Spleen (tissue), 11 donors: ENCODE results near the gene PUSL1. TPM values are rescaled to one million over a fixed set of nuclear protein-coding genes. Genes with fewer than 3 reads are reported as not detected.

Experiments
- DNase-seq: peaks from one replicate; pipeline ENCODE4 v3.0.0-alpha.2; 2020
- H3K27ac ChIP-seq, 8 donors: fragments of 200-600 bp; sonication (generic) in 7 of 8; 1 replicate in 4 of 8; 2 replicates in 4 of 8; pipeline versions ENCODE4 v1.5.0 to v1.8.0; 2016 to 2021; ENCODE audit warnings: inconsistent platforms in 4 of 8, mild to moderate bottlenecking in 4 of 8, moderate library complexity in 1 of 8
- H3K27me3 ChIP-seq, 7 donors: fragments of 200-600 bp; sonication (generic) in 6 of 7; replicated peaks in 1 of 7; 1 replicate in 4 of 7; 2 replicates in 3 of 7; pipeline versions ENCODE4 v1.5.0 to v1.8.0; 2016 to 2021; ENCODE audit warnings: inconsistent platforms in 3 of 7, mild to moderate bottlenecking in 1 of 7
- H3K36me3 ChIP-seq, 6 donors: fragments of 200-600 bp; sonication (generic) in 5 of 6; 1 replicate in 4 of 6; 2 replicates in 2 of 6; pipeline versions ENCODE4 v1.5.0 to v1.8.0; 2016 to 2021; ENCODE audit warnings: inconsistent platforms in 2 of 6
- H3K4me1 ChIP-seq, 6 donors: fragments of 200-600 bp; sonication (generic) in 5 of 6; 1 replicate in 3 of 6; 2 replicates in 3 of 6; pipeline versions ENCODE4 v1.5.0 to v1.8.0; 2016 to 2021; ENCODE audit warnings: inconsistent platforms in 3 of 6
- H3K4me3 ChIP-seq, 8 donors: fragments of 200-600 bp; sonication (generic) in 7 of 8; 1 replicate in 4 of 8; 2 replicates in 4 of 8; pipeline versions ENCODE4 v1.5.0 to v1.8.0; 2016 to 2021; ENCODE audit warnings: inconsistent platforms in 4 of 8, mild to moderate bottlenecking in 4 of 8, moderate library complexity in 2 of 8
- H3K9me3 ChIP-seq, 8 donors: fragments of 200-600 bp; sonication (generic) in 7 of 8; 1 replicate in 4 of 8; 2 replicates in 4 of 8; pipeline versions ENCODE4 v1.5.0 to v1.8.0; 2016 to 2021; ENCODE audit warnings: inconsistent platforms in 4 of 8
- POLR2A ChIP-seq, 3 donors: fragments of 450-650 bp; IDR thresholded peaks; one replicate each; pipeline ENCODE4 v1.5.1; 2017; ENCODE audit warnings: antibody characterized with exemption in 3 of 3, mild to moderate bottlenecking in 1 of 3
- POLR2AphosphoS5 ChIP-seq, 3 donors: sonication (generic); formaldehyde crosslinking; IDR thresholded peaks; one replicate each; pipeline ENCODE4 v1.5.1; 2017; ENCODE audit warnings: antibody characterized with exemption in 3 of 3
- WGBS, 5 donors: extraction: QIAGEN DNeasy Blood & Tissue Kit in 3 of 5; methylation state at CpG; one replicate each; pipeline versions ENCODE4 v1.1.5 to v1.1.7; 2013 to 2018; 5-methylcytosine and 5-hydroxymethylcytosine counted together
- intact Hi-C: fragments of 100-400 bp; cut with DNase I; formaldehyde crosslinking; loops from one replicate; pipeline ENCODE4 v1.15.0; 2023; ENCODE audit warnings: low total_unique reads
- polyA plus RNA-seq, 3 donors: library from polyadenylated mRNA; stranded (reverse); fragments of 200-250 nt; gene quantifications; one replicate each; pipeline ENCODE4 v1.2.1, GENCODE V29; 2013
- total RNA-seq, 7 donors: library from RNA; depleted of rRNA in 3 of 7; stranded (reverse); fragments of >200 nt in 3 of 7; fragmentation: NEBNext Ultra II Directional in 4 of 7; extraction: Animal tissue kit (Norgen Biotek cat#: 25700) in 4 of 7; gene quantifications; one replicate each; pipeline versions ENCODE4 v1.1.0 to v1.2.1, GENCODE V29; 2016 to 2021
- TF ChIP-seq, protein P1 (sequence below), 11 experiments: fragments of 200-600 bp in 7 of 11; fragments of 450-650 bp in 4 of 11; sonication (generic) in 4 of 11; IDR thresholded peaks in 8 of 11; conservative IDR thresholded peaks in 3 of 11; 1 replicate in 7 of 11; 2 replicates in 4 of 11; pipeline versions ENCODE4 v1.4.0 to v1.8.0; 2016 to 2021; ENCODE audit warnings: antibody characterized with exemption in 11 of 11, inconsistent platforms in 4 of 11, mild to moderate bottlenecking in 1 of 11
- donor health status: healthy with polysubstance abuse.
- donor health status: DM: no; HTN: no; CAD: no; lungs with moderate emphysema.
- donor health status: DM: no; HTN: no; CAD: no.
- donor health status: Bipolar disorder and iron deficiency.
- donor health status: healthy.
- donor health status: DM: no; HTN: no; CAD: no.
- donor health status: DM: yes; HTN: yes; CAD: no.

PUSL1 gene
- total and polyA plus RNA-seq, 10 donors: 9.8 to 22.9 (median 12.8) TPM

DNA sequence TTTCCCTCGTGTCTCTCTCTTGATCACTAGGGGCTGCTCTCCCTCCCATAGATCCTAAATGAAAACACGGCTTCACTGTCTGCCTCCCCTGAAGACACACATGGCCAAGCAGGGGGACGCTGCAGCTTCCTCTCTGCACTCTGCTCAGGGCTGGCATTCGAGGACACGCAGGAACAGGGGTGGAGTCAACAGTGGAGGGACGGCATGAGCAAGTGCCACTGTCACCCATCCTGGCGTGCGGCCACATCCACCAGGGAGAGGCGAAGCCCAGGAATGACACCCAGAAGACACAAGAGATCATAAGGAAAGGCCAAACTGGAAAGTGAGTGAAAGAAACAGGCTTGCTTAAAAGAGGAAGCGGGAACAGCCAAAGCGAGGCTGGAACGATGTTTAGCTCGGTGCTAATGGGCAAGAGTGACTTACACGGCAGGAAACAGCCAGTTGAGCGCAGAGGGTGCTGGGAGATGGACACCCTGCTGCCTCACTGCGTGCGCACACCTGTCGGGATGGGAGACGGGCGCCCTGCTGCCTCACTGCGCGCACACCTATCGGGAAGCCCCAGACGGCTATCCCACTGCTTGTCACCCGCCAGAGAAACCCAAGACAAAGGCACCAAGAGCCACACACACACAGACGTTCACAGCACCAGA lies 48.3 kb upstream of the PUSL1 start:
- Histone ChIP-seq H3K4me3 (no peak overlapping the region), H3K4me1 (peaks cover 0 to 65% (median 35%) of the 10 kb centered on the region in 6 donors), H3K27me3 (no peaks in the 10 kb centered on the region), H3K27ac (peak overlapping the region in 6 of 8 donors; percentile 17 to 73 (median 54)), H3K9me3 (no peaks in the 10 kb centered on the region), H3K36me3 (peaks cover 0 to 100% (median 74%) of the 10 kb centered on the region in 6 donors)
- intact Hi-C loops: no loop called here
- no peak for TF ChIP-seq POLR2A (IDR thresholded peaks at IDR 0.05)
- peak in 2 of 3 donors; percentile 36 to 51 for TF ChIP-seq POLR2AphosphoS5 (IDR thresholded peaks at IDR 0.05)
- DNase-seq: peak; percentile 75
- WGBS, 5 donors: 58 to 77% (median 63%) methylated on average over 20 to 26 of the region's 26 CpGs

DNA sequence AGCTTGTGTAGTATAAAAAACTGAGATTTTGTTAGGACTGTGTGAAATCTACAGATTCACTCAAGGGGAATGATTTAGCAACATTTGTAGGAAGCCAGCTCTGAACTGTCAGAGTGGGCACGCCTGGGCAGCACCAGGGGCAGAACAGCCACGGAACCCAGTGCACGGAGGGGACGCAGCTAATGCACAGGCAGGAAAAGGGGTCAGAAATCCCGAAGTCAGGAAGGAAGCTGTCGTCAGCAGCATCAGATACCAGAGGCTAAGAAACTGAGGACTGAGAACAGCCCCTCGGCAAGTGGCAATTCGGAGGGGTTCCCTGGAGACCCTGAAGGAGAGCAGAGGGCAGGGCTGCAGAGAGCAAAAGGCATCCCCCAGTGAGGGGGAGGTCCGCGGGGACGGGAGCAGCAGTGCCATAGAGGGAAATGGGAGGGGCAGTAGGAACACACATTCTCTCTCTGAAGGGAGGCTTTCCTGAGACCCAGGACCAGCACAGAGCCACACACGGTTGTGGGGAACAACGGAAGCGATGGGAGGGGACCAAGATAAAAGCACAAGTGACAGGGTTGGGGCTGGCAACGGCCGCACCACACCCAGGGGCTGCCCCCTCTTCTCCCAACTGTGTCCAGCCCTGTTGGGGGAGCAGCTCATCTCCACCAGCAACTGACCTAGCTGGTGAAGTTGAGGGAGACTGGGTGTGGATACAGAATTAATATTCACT lies 47.4 kb upstream of the PUSL1 start:
- TF ChIP-seq, protein P1, sequence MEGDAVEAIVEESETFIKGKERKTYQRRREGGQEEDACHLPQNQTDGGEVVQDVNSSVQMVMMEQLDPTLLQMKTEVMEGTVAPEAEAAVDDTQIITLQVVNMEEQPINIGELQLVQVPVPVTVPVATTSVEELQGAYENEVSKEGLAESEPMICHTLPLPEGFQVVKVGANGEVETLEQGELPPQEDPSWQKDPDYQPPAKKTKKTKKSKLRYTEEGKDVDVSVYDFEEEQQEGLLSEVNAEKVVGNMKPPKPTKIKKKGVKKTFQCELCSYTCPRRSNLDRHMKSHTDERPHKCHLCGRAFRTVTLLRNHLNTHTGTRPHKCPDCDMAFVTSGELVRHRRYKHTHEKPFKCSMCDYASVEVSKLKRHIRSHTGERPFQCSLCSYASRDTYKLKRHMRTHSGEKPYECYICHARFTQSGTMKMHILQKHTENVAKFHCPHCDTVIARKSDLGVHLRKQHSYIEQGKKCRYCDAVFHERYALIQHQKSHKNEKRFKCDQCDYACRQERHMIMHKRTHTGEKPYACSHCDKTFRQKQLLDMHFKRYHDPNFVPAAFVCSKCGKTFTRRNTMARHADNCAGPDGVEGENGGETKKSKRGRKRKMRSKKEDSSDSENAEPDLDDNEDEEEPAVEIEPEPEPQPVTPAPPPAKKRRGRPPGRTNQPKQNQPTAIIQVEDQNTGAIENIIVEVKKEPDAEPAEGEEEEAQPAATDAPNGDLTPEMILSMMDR (IDR thresholded peaks at IDR 0.05 in 8 of 11, conservative IDR thresholded peaks at IDR 0.05 in 3 of 11): no peak
- TF ChIP-seq POLR2AphosphoS5 (IDR thresholded peaks at IDR 0.05) (peak in 2 of 3 donors; percentile 35 to 39), POLR2A (IDR thresholded peaks at IDR 0.05) (no peak)
- WGBS, 5 donors: 48 to 69% (median 51%) methylated on average over 16 of the region's 16 CpGs
- Histone ChIP-seq H3K4me1 (peaks cover 0 to 68% (median 36%) of the 10 kb centered on the region in 6 donors), H3K4me3 (no peak overlapping the region), H3K27me3 (no peaks in the 10 kb centered on the region), H3K36me3 (peaks cover 0 to 100% (median 71%) of the 10 kb centered on the region in 6 donors), H3K27ac (peak overlapping the region in 7 of 8 donors; percentile 4 to 73 (median 52)), H3K9me3 (no peaks in the 10 kb centered on the region)
- intact Hi-C loops: no loop called here
- DNase-seq: no peak

DNA sequence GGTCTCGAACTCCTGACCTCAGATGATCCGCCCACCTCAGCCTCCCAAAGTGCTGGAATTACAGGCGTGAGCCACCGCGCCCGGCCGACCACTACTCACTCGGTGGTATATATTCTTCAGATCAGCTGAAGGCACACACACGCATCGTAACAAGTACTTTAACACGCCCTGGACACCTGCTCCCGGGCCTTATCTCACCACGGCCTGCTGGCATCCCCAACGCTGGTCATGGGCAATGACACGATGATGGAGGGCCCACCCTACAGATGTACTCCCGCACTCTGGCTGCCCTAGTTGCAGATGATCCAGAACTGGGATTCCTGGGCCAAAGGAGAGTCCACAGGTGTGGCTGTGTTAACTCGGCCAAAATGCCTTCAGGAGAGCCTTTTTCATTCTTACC lies 46.3 kb upstream of the PUSL1 start:
- TF ChIP-seq POLR2A (IDR thresholded peaks at IDR 0.05) (no peak), POLR2AphosphoS5 (IDR thresholded peaks at IDR 0.05) (no peak)
- TF ChIP-seq, protein P1 (IDR thresholded peaks at IDR 0.05 in 8 of 11, conservative IDR thresholded peaks at IDR 0.05 in 3 of 11): no peak
- no peak for DNase-seq
- intact Hi-C loops: no loop called here
- WGBS, 5 donors: 95 to 97% (median 96%) methylated on average over 17 of the region's 17 CpGs
- Histone ChIP-seq H3K4me1 (peaks cover 0 to 68% (median 36%) of the 10 kb centered on the region in 6 donors), H3K27ac (no peak overlapping the region), H3K4me3 (no peak overlapping the region), H3K36me3 (peaks cover 0 to 100% (median 70%) of the 10 kb centered on the region in 6 donors), H3K27me3 (no peaks in the 10 kb centered on the region), H3K9me3 (no peaks in the 10 kb centered on the region)

DNA sequence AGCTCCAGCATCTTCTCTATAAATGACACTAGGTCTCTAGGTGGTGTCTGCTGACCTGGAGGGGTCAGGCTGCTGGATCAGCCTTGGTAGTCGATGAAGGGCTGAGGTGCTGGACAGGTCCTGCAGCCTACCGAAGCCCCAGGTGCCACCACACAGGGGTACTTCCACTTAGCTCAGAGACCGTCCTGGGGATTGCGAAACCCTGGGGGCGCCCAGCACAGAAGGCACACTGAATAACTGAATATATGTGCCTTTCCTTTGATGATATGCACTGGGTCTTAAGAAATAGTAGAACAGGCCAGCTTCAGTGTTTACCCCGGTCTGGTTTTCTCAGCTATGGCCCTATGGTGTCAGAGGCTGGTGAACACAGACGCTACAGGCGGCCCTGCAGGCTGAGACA lies 45.6 kb upstream of the PUSL1 start:
- Histone ChIP-seq H3K9me3 (no peaks in the 10 kb centered on the region), H3K4me3 (no peak overlapping the region), H3K4me1 (peaks cover 0 to 74% (median 36%) of the 10 kb centered on the region in 6 donors), H3K36me3 (peaks cover 0 to 100% (median 77%) of the 10 kb centered on the region in 6 donors), H3K27me3 (no peaks in the 10 kb centered on the region), H3K27ac (no peak overlapping the region)
- TF ChIP-seq POLR2A (IDR thresholded peaks at IDR 0.05) (no peak), POLR2AphosphoS5 (IDR thresholded peaks at IDR 0.05) (no peak)
- TF ChIP-seq, protein P1 (IDR thresholded peaks at IDR 0.05 in 8 of 11, conservative IDR thresholded peaks at IDR 0.05 in 3 of 11): no peak
- WGBS, 5 donors: 82 to 95% (median 87%) methylated on average over 5 to 8 of the region's 8 CpGs
- intact Hi-C loops: no loop called here
- no peak for DNase-seq
